ENCODE data around the gene CFAP90. TPM values are rescaled to one million over a fixed set of nuclear protein-coding genes. Genes with fewer than 3 reads are reported as not detected.

The CFAP90 gene
- total RNA-seq, 1 donor from 2014 or later, result not detected

GRCh38 chr5:7876867-7877266, 25.9 kb upstream of the CFAP90 start:
- Histone ChIP-seq H3K27ac (no peak overlapping the region), H2AFZ (replicated peaks) (no peak overlapping the region), H4K20me1 (ENCODE audit: low read depth) (peaks cover 8% of the 10 kb centered on the region), H3K79me2 (ENCODE audit: low read depth) (peaks cover 46% of the 10 kb centered on the region), H3K4me1 (no peaks in the 10 kb centered on the region), H3F3A (ENCODE audit: low read depth) (no peaks in the 10 kb centered on the region), H3K36me3 (peaks cover 17% of the 10 kb centered on the region), H3K4me2 (no peak overlapping the region), H3K9ac (no peak overlapping the region), H3K27me3 (no peaks in the 10 kb centered on the region), H3K4me3 (no peak overlapping the region), H3K9me3 (ENCODE audit: low read depth) (no peaks in the 10 kb centered on the region)
- no peak for DNase-seq (ENCODE audit: low spot score)
- no peaks in the 10 kb centered on the region for H3K4me1 Mint-ChIP-seq
- TF ChIP-seq EZH2phosphoT487 (IDR thresholded peaks at IDR 0.05) (no peak), EZH2 (IDR thresholded peaks at IDR 0.05) (no peak), CTCF (IDR thresholded peaks at IDR 0.05) (no peak)
- no peak overlapping the region for H3K27ac Mint-ChIP-seq
- H3K36me3 Mint-ChIP-seq, result peaks cover 26% of the 10 kb centered on the region
- no peaks in the 10 kb centered on the region for H3K9me3 Mint-ChIP-seq
- H3K27me3 Mint-ChIP-seq (ENCODE audit: insufficient read depth, low read depth), result peaks cover 2% of the 10 kb centered on the region
- no peak overlapping the region for H3K4me3 Mint-ChIP-seq

GRCh38 chr5:7875151-7875550, 24.2 kb upstream of the CFAP90 start:
- Mint-ChIP-seq H3K4me1 (peaks cover 7% of the 10 kb centered on the region), H3K9me3 (no peaks in the 10 kb centered on the region), H3K27ac (no peak overlapping the region), H3K27me3 (ENCODE audit: insufficient read depth, low read depth) (peaks cover 2% of the 10 kb centered on the region), H3K36me3 (peaks cover 18% of the 10 kb centered on the region), H3K4me3 (no peak overlapping the region)
- DNase-seq (ENCODE audit: low spot score), result no peak
- Histone ChIP-seq H3K36me3 (peaks cover 17% of the 10 kb centered on the region), H3K27ac (no peak overlapping the region), H3K4me3 (no peak overlapping the region), H3K9ac (no peak overlapping the region), H3K79me2 (ENCODE audit: low read depth) (peaks cover 63% of the 10 kb centered on the region), H3F3A (ENCODE audit: low read depth) (no peaks in the 10 kb centered on the region), H2AFZ (replicated peaks) (no peak overlapping the region), H3K27me3 (no peaks in the 10 kb centered on the region), H3K4me2 (no peak overlapping the region), H3K9me3 (ENCODE audit: low read depth) (no peaks in the 10 kb centered on the region), H3K4me1 (peaks cover 3% of the 10 kb centered on the region), H4K20me1 (ENCODE audit: low read depth) (peaks cover 18% of the 10 kb centered on the region)
- TF ChIP-seq EZH2phosphoT487 (IDR thresholded peaks at IDR 0.05), result no peak
- TF ChIP-seq CTCF (IDR thresholded peaks at IDR 0.05), result no peak
- TF ChIP-seq EZH2 (IDR thresholded peaks at IDR 0.05), result no peak

- H3K36me3 ChIP-seq, result peaks cover 17% of the 10 kb centered on the region
- Mint-ChIP-seq H3K27me3 (ENCODE audit: insufficient read depth, low read depth) (peaks cover 2% of the 10 kb centered on the region), H3K27ac (no peak overlapping the region), H3K4me3 (no peak overlapping the region), H3K4me1 (peaks cover 12% of the 10 kb centered on the region), H3K9me3 (no peaks in the 10 kb centered on the region), H3K36me3 (peaks cover 18% of the 10 kb centered on the region)
- H3K9me3 ChIP-seq (ENCODE audit: low read depth), result no peaks in the 10 kb centered on the region
- H3K4me2 ChIP-seq, result no peak overlapping the region
- no peak overlapping the region for H3K9ac ChIP-seq
- TF ChIP-seq EZH2phosphoT487 (IDR thresholded peaks at IDR 0.05) (no peak), CTCF (IDR thresholded peaks at IDR 0.05) (no peak), EZH2 (IDR thresholded peaks at IDR 0.05) (no peak)
- H2AFZ ChIP-seq (replicated peaks), result no peak overlapping the region
- no peak overlapping the region for H3K4me3 ChIP-seq
- peaks cover 68% of the 10 kb centered on the region for H3K79me2 ChIP-seq (ENCODE audit: low read depth)
- no peaks in the 10 kb centered on the region for H3F3A ChIP-seq (ENCODE audit: low read depth)
- no peak overlapping the region for H3K27ac ChIP-seq
- H4K20me1 ChIP-seq (ENCODE audit: low read depth), result peaks cover 20% of the 10 kb centered on the region
- DNase-seq (ENCODE audit: low spot score), result no peak
- no peaks in the 10 kb centered on the region for H3K27me3 ChIP-seq
- H3K4me1 ChIP-seq, result peaks cover 8% of the 10 kb centered on the region
Observed at GRCh38 chr5:7874639-7875038, 23.7 kb upstream of the CFAP90 start.

Data from neural progenitor cell (in vitro differentiated cells).